GM19372 (cell line): ENCODE results near the gene PCDHGA8.
"Not testable (repeated sequence)": the region's sequence is repeated elsewhere in the genome, so short reads cannot be mapped to it uniquely, and the experiment has no call there.

Experiments used
- ATAC-seq: cut with Tn5 transposase; IDR thresholded peaks from one replicate; pipeline ENCODE4 v1.9.1; 2021; ENCODE audit warnings: mild to moderate bottlenecking, low read depth, moderate library complexity; ENCODE audit not compliant: unreplicated experiment

Gene PCDHGA8

GRCh38 chr5:141399555-141400258 lies 7.3 kb downstream of the PCDHGA8 start:
- ATAC-seq: no peak

GRCh38 chr5:141402553-141403243 lies 10.3 kb downstream of the PCDHGA8 start, which contains the start of gene PCDHGA9:
TSS of gene PCDHGA9 (plus strand) at chr5:141402778. CDS start at chr5:141402953, 175 bp downstream.
- no peak for ATAC-seq

- no peak for ATAC-seq
Observed at GRCh38 chr5:141403387-141403786, 11.0 kb downstream of the PCDHGA8 start.

GRCh38 chr5:141407790-141408505 lies 15.5 kb downstream of the PCDHGA8 start, which contains the start of gene PCDHGB6:
TSS of gene PCDHGB6 (plus strand) at chr5:141408021. CDS start at chr5:141408203, 182 bp downstream.
- not testable (repeated sequence) for ATAC-seq

- no peak for ATAC-seq
Observed at GRCh38 chr5:141409598-141410306, 17.3 kb downstream of the PCDHGA8 start.

- ATAC-seq: no peak
Observed at GRCh38 chr5:141411575-141411974, 19.1 kb downstream of the PCDHGA8 start.

- peak; percentile 92 for ATAC-seq
Observed at GRCh38 chr5:141412854-141413539, 20.6 kb downstream of the PCDHGA8 start, which contains the start of gene PCDHGA10. TSS of gene PCDHGA10 (plus strand) at chr5:141412987. CDS start at chr5:141413176, 189 bp downstream.

GRCh38 chr5:141413540-141414069 lies 21.2 kb downstream of the PCDHGA8 start:
- ATAC-seq: no peak

GRCh38 chr5:141414548-141415274 lies 22.3 kb downstream of the PCDHGA8 start:
- ATAC-seq: not testable (repeated sequence)

GRCh38 chr5:141415275-141415618 lies 22.8 kb downstream of the PCDHGA8 start:
- not testable (repeated sequence) for ATAC-seq

GRCh38 chr5:141417494-141418172 lies 25.2 kb downstream of the PCDHGA8 start, which contains the start of gene PCDHGB7:
TSS of gene PCDHGB7 (plus strand) at chr5:141417677. CDS start at chr5:141417860, 183 bp downstream.
- ATAC-seq: not testable (repeated sequence)

- no peak for ATAC-seq
Observed at GRCh38 chr5:141419074-141419880, 26.8 kb downstream of the PCDHGA8 start.

- ATAC-seq: no peak
Observed at GRCh38 chr5:141420855-141421488, 28.5 kb downstream of the PCDHGA8 start, which contains the start of gene PCDHGA11. TSS of gene PCDHGA11 (plus strand) at chr5:141421051. CDS start at chr5:141421228, 177 bp downstream.

GRCh38 chr5:141421489-141421855 lies 29.0 kb downstream of the PCDHGA8 start:
- no peak for ATAC-seq

- ATAC-seq: no peak
Observed at GRCh38 chr5:141422742-141423291, 30.4 kb downstream of the PCDHGA8 start.

- no peak for ATAC-seq
Observed at GRCh38 chr5:141427783-141428426, 35.5 kb downstream of the PCDHGA8 start.
